ENCODE results near the gene PARD3.

Gene PARD3

DNA sequence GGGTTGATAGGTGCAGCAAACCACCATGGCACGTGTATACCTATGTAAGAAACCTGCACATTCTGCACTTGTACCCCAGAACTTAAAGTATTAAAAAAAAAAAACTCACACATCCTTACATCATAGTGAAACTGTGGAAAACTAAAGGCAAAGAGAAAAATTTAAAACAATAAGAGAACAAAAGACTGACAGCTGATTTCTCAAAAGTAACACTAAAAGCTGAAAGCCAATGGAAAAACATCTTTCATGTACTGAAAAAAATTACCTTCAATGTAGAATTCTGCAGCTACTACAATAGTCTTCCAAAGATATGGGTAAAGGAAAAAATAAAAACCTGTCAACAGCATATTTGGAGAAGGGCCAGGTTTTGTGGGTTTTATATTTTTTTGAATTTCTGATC lies 751.5 kb downstream of the PARD3 start:
- Histone ChIP-seq H3K79me2 (ENCODE audit: insufficient read depth, low read depth) (no peaks in the 10 kb centered on the region), H4K20me1 (ENCODE audit: insufficient read depth) (no peaks in the 10 kb centered on the region), H3K9ac (no peak overlapping the region), H3K36me3 (ENCODE audit: insufficient read depth) (no peaks in the 10 kb centered on the region), H3K4me1 (ENCODE audit: low read depth, poor library complexity, severe bottlenecking) (no peaks in the 10 kb centered on the region), H3K27ac (no peak overlapping the region), H3K27me3 (ENCODE audit: insufficient read depth, low read depth) (no peaks in the 10 kb centered on the region; the same call in 1 of the 2 replicates), H3K4me2 (no peak overlapping the region), H2AFZ (ENCODE audit: low read depth) (no peak overlapping the region), H3K4me3 (IDR thresholded peaks at IDR 0.05; ENCODE audit: insufficient read depth, low read depth, low read length) (no peak overlapping the region)
- TF ChIP-seq, protein P1, sequence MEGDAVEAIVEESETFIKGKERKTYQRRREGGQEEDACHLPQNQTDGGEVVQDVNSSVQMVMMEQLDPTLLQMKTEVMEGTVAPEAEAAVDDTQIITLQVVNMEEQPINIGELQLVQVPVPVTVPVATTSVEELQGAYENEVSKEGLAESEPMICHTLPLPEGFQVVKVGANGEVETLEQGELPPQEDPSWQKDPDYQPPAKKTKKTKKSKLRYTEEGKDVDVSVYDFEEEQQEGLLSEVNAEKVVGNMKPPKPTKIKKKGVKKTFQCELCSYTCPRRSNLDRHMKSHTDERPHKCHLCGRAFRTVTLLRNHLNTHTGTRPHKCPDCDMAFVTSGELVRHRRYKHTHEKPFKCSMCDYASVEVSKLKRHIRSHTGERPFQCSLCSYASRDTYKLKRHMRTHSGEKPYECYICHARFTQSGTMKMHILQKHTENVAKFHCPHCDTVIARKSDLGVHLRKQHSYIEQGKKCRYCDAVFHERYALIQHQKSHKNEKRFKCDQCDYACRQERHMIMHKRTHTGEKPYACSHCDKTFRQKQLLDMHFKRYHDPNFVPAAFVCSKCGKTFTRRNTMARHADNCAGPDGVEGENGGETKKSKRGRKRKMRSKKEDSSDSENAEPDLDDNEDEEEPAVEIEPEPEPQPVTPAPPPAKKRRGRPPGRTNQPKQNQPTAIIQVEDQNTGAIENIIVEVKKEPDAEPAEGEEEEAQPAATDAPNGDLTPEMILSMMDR (conservative IDR thresholded peaks at IDR 0.05; ENCODE audit: low read depth, low read length) = no peak

DNA sequence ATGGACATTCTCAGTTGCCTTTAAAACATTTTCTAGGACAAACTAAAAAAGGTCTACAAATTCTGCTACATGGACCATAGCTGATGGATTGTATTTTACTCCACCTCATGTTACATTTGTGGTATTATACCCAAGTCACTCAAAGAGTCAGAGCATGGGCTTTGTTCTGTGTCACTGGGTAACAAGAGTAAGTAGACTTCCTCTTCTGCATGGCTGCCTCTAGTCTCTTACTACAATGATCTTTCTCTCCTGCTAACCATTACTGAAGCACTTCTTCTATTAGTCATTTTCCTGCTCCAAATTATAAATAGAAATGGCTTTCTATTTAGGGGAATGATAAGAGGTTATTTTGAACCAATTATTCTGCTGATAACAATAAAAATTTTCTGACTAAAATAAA lies 753.3 kb downstream of the PARD3 start:
- Histone ChIP-seq H3K27ac (no peak overlapping the region), H3K4me1 (ENCODE audit: low read depth, poor library complexity, severe bottlenecking) (no peaks in the 10 kb centered on the region), H3K9ac (no peak overlapping the region), H3K79me2 (ENCODE audit: insufficient read depth, low read depth) (no peaks in the 10 kb centered on the region), H2AFZ (ENCODE audit: low read depth) (no peak overlapping the region), H3K4me2 (no peak overlapping the region), H3K36me3 (ENCODE audit: insufficient read depth) (no peaks in the 10 kb centered on the region), H3K4me3 (IDR thresholded peaks at IDR 0.05; ENCODE audit: insufficient read depth, low read depth, low read length) (no peak overlapping the region), H4K20me1 (ENCODE audit: insufficient read depth) (no peaks in the 10 kb centered on the region), H3K27me3 (ENCODE audit: insufficient read depth, low read depth) (no peaks in the 10 kb centered on the region; the same call in 1 of the 2 replicates)
- TF ChIP-seq, protein P1 (conservative IDR thresholded peaks at IDR 0.05; ENCODE audit: low read depth, low read length) = no peak

Measured in KMS-11 (cell line).